BLaER1 treated with 17β-estradiol and CSF1 and Interleukin-3, amounts not matched to agents 10 nM and 100 nM (cell line): ENCODE data around the gene CEP89.

Experiments
- H3K27ac ChIP-seq, 11 experiments: shearing (Covaris generic); formaldehyde crosslinking; 2 replicates each; pipeline ENCODE4 v1.8.1; 2022
- H3K27me3 ChIP-seq, 11 experiments: shearing (Covaris generic); formaldehyde crosslinking; 2 replicates each; pipeline ENCODE4 v1.8.1; 2022
- H3K36me3 ChIP-seq, 11 experiments: shearing (Covaris generic); formaldehyde crosslinking; 2 replicates each; pipeline ENCODE4 v1.8.1; 2022
- H3K4me1 ChIP-seq, 10 experiments: shearing (Covaris generic); formaldehyde crosslinking; 2 replicates each; pipeline ENCODE4 v1.8.1; 2022
- H3K4me2 ChIP-seq, 11 experiments: shearing (Covaris generic); formaldehyde crosslinking; 2 replicates each; pipeline ENCODE4 v1.8.1; 2022
- H3K4me3 ChIP-seq, 10 experiments: shearing (Covaris generic); formaldehyde crosslinking; 2 replicates each; pipeline ENCODE4 v1.8.1; 2022
- H3K9ac ChIP-seq, 11 experiments: shearing (Covaris generic); formaldehyde crosslinking; 2 replicates each; pipeline ENCODE4 v1.8.1; 2022
- H3K9me3 ChIP-seq, 11 experiments: shearing (Covaris generic); formaldehyde crosslinking; replicated peaks in 1 of 11; 2 replicates each; pipeline ENCODE4 v1.8.1; 2022
- H4K20me1 ChIP-seq, 11 experiments: shearing (Covaris generic); formaldehyde crosslinking; 2 replicates each; pipeline ENCODE4 v1.8.1; 2022
- Cebpa-rat ChIP-seq, 11 experiments: shearing (Covaris generic); IDR thresholded peaks; 2 replicates each; pipeline ENCODE4 v1.8.1; 2022

Gene CEP89

DNA sequence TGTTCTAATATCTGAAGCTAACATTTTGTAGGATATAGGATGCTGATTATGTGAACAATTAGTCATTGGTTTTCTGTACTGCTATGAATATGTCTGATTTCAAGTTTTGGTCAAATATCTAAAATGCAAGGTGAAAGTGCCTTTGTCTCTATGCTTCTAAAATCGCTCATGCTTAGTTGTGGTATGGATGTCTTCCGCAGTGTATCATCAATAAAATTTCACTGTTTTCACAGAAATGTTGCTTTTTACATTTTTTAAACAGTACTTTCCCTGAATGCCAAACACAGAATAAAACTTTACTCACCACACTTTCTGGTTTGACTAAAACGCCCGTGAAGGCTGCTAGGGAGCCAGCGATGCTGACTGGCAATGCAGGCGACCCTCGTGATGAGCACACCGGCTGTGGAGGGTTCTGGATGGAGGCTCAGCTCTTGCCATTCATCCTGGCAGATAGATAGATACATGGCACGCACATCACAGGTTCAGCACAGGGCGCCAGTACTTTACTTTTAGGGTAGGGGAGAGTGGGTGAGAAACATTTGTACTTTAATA lies 142.3 kb downstream of the CEP89 start:
- no peaks in the 10 kb centered on the region for H3K27me3 ChIP-seq
- H3K36me3 ChIP-seq, result no peaks in the 10 kb centered on the region
- no peaks in the 10 kb centered on the region for H3K9me3 ChIP-seq
- H3K4me3 ChIP-seq, result no peak overlapping the region
- H3K4me1 ChIP-seq, result peaks cover 0 to 9% (median 0%) of the 10 kb centered on the region in 10 experiments; a peak in 5 of 20 replicates
- H3K27ac ChIP-seq, result no peak overlapping the region
- no peak overlapping the region for H3K9ac ChIP-seq
- TF ChIP-seq Cebpa-rat (IDR thresholded peaks at IDR 0.05), result no peak
- no peaks in the 10 kb centered on the region for H4K20me1 ChIP-seq
- H3K4me2 ChIP-seq, result no peak overlapping the region

DNA sequence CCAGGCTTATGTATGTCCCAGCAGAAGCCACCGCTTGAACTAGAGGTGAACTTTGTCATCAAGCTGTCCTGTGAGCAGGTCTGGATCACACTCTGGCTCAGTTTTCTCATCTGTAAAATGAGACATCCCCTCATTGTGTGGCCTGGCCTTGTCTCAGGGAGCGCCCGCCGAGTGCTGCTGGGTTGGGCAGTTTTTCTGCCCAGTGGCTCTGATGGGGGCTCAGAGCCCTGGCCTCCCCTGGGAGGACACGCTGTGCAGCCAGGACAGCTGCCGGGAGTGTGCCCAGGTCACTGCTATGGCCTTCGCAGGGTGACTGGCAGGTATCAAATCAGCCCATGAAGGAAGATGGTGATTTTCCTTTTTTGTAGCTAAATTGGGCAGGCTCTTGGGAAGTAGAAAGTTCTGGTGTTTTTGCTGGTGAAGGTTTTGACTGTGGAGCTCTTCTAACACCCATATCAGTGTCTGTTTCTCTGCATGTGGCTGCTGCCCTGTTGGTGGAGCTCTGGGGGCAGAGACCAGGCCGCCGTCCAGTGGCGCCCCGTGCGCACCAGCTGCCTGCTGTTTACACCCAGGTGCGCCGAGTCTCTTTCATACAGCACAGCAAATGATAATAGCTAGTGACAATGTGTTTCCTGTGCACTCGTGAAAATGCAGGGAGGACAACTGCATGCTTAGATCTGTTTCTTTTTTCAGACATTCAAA lies 143.0 kb downstream of the CEP89 start:
- no peaks in the 10 kb centered on the region for H3K9me3 ChIP-seq
- TF ChIP-seq Cebpa-rat (IDR thresholded peaks at IDR 0.05), result no peak
- peaks cover 0 to 9% (median 2%) of the 10 kb centered on the region in 10 experiments; a peak in 6 of 20 replicates for H3K4me1 ChIP-seq
- no peak overlapping the region for H3K4me3 ChIP-seq
- H3K9ac ChIP-seq, result no peak overlapping the region
- no peaks in the 10 kb centered on the region for H3K27me3 ChIP-seq
- H4K20me1 ChIP-seq, result no peaks in the 10 kb centered on the region
- H3K4me2 ChIP-seq, result no peak overlapping the region
- no peak overlapping the region for H3K27ac ChIP-seq
- H3K36me3 ChIP-seq, result no peaks in the 10 kb centered on the region

DNA sequence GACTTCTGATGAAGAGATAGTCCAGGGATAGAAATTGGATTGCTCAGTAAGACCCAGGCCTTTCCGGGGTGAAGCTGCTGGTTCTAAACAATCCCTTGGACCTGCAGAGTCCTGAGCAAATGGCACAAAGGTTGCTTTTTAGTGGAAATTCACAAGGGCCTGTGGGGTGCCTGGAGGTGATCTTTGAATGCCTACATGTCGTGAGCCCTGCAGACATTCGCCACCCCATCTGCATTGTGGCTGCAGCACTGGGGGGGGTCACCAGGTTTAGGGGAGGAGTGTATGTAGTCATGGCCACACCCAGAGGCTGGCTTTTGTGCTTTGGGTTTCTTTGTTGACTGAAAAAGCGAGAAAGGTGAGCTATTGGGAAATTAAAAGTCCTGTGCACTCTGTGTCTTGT lies 143.6 kb downstream of the CEP89 start:
- Histone ChIP-seq H3K4me3 (no peak overlapping the region), H3K9me3 (no peaks in the 10 kb centered on the region), H3K27me3 (no peaks in the 10 kb centered on the region), H3K36me3 (no peaks in the 10 kb centered on the region), H3K27ac (no peak overlapping the region), H4K20me1 (no peaks in the 10 kb centered on the region), H3K9ac (no peak overlapping the region), H3K4me2 (no peak overlapping the region), H3K4me1 (peaks cover 0 to 9% (median 2%) of the 10 kb centered on the region in 10 experiments; a peak in 6 of 20 replicates)
- no peak for TF ChIP-seq Cebpa-rat (IDR thresholded peaks at IDR 0.05)
